Measurements from ENCODE around the gene OR8K1. TPM values are rescaled to one million over a fixed set of nuclear protein-coding genes. Genes with fewer than 3 reads are reported as not detected.

The OR8K1 gene
- total RNA-seq, 1 donor from 2014 or later, result not detected

- H3K9me3 Mint-ChIP-seq (ENCODE audit: unreplicated experiment), result no peaks in the 10 kb centered on the region
- no peaks in the 10 kb centered on the region for H3K36me3 Mint-ChIP-seq (ENCODE audit: low read depth, unreplicated experiment)
- DNase-seq (ENCODE audit: low spot score), result no peak
- H3K4me1 Mint-ChIP-seq (ENCODE audit: unreplicated experiment), result no peaks in the 10 kb centered on the region
- no peaks in the 10 kb centered on the region for H3K27me3 Mint-ChIP-seq (ENCODE audit: unreplicated experiment)
- no peak for TF ChIP-seq CTCF (IDR thresholded peaks at IDR 0.05; ENCODE audit: unreplicated experiment)
- no peak overlapping the region for H3K27ac Mint-ChIP-seq (ENCODE audit: unreplicated experiment)
- no peak overlapping the region for H3K4me3 Mint-ChIP-seq (ENCODE audit: unreplicated experiment)
Observed at GRCh38 chr11:56394381-56394780, 48.5 kb downstream of the OR8K1 start.

GRCh38 chr11:56396047-56396446, 50.2 kb downstream of the OR8K1 start:
- Mint-ChIP-seq H3K9me3 (ENCODE audit: unreplicated experiment) (no peaks in the 10 kb centered on the region), H3K27me3 (ENCODE audit: unreplicated experiment) (no peaks in the 10 kb centered on the region), H3K4me1 (ENCODE audit: unreplicated experiment) (no peaks in the 10 kb centered on the region), H3K36me3 (ENCODE audit: low read depth, unreplicated experiment) (no peaks in the 10 kb centered on the region), H3K4me3 (ENCODE audit: unreplicated experiment) (no peak overlapping the region), H3K27ac (ENCODE audit: unreplicated experiment) (no peak overlapping the region)
- TF ChIP-seq CTCF (IDR thresholded peaks at IDR 0.05; ENCODE audit: unreplicated experiment), result no peak
- no peak for DNase-seq (ENCODE audit: low spot score)

Other genes with a start within 250 kb of the OR8K1 start
- not detected for gene OR8H2, start 242.4 kb upstream of the OR8K1 start, total RNA-seq (ENCODE audit: unreplicated experiment)
- gene OR8H3, start 223.7 kb upstream of the OR8K1 start, total RNA-seq (ENCODE audit: unreplicated experiment), result not detected
- gene OR8J3, start 205.8 kb upstream of the OR8K1 start, total RNA-seq (ENCODE audit: unreplicated experiment), result not detected
- gene OR8K5, start 185.7 kb upstream of the OR8K1 start, total RNA-seq (ENCODE audit: unreplicated experiment), result not detected
- not detected for gene OR5J2, start 169.4 kb upstream of the OR8K1 start, total RNA-seq (ENCODE audit: unreplicated experiment)
- not detected for gene OR5T2, start 111.8 kb upstream of the OR8K1 start, total RNA-seq (ENCODE audit: unreplicated experiment)
- not detected for gene OR5T3, start 93.8 kb upstream of the OR8K1 start, total RNA-seq (ENCODE audit: unreplicated experiment)
- gene OR5T1, start 71.9 kb upstream of the OR8K1 start, total RNA-seq (ENCODE audit: unreplicated experiment), result not detected
- not detected for gene OR8H1, start 53.8 kb upstream of the OR8K1 start, total RNA-seq (ENCODE audit: unreplicated experiment)
- gene OR8K3, start 30.9 kb upstream of the OR8K1 start, total RNA-seq (ENCODE audit: unreplicated experiment), result not detected
- gene OR8J1, start 8.3 kb downstream of the OR8K1 start, total RNA-seq (ENCODE audit: unreplicated experiment), result not detected
- gene OR8U1, start 29.6 kb downstream of the OR8K1 start, total RNA-seq (ENCODE audit: unreplicated experiment), result not detected
- gene OR5AL1, start 66.7 kb downstream of the OR8K1 start, total RNA-seq (ENCODE audit: unreplicated experiment), result not detected
- not detected for gene OR5M3, start 127.3 kb downstream of the OR8K1 start, total RNA-seq (ENCODE audit: unreplicated experiment)
- gene OR5M8, start 145.3 kb downstream of the OR8K1 start, total RNA-seq (ENCODE audit: unreplicated experiment), result not detected
- not detected for gene OR5M11, start 197.2 kb downstream of the OR8K1 start, total RNA-seq (ENCODE audit: unreplicated experiment)
- not detected for gene OR5M10, start 231.7 kb downstream of the OR8K1 start, total RNA-seq (ENCODE audit: unreplicated experiment)

All from endothelial cell (in vitro differentiated cells).